IMR-90 (cell line): ENCODE results near the gene TSPAN31. TPM values are rescaled to one million over a fixed set of nuclear protein-coding genes. Genes with fewer than 3 reads are reported as not detected.

Experiments used
- ATAC-seq: fragments of 200-7000 bp; cut with Tn5 transposase; 2 replicates; pipeline ENCODE4 v1.9.1; 2020; ENCODE audit warnings: low read depth, mild to moderate bottlenecking, moderate library complexity
- BruUV-seq: library from RNA; stranded (reverse); fragments of 400-500 nt; replicated peaks from 2 replicates; lab custom pipeline; 2021; lab: Mats Ljungman, UMichigan
- CTCF ChIA-PET: fragments of 300-600 bp; formaldehyde crosslinking; extraction: SDS; loops from one replicate; lab custom pipeline; 2021; ENCODE audit warnings: antibody characterized with exemption; lab: Yijun Ruan, JAX
- POLR2A ChIA-PET: fragments of 300-600 bp; sonication (Branson Sonifier 250); formaldehyde crosslinking; loops from one replicate; lab custom pipeline; 2022; ENCODE audit warnings: antibody characterized with exemption; ENCODE audit not compliant: unreplicated experiment; lab: Charles Lee
- DNase-seq: peaks from one replicate; pipeline ENCODE4 v3.0.0; 2013
- H2AFZ ChIP-seq: replicated peaks from 2 replicates; pipeline ENCODE3; 2013; ENCODE audit warnings: low read length, mild to moderate bottlenecking; ENCODE audit not compliant: poor library complexity
- H2AK5ac ChIP-seq: 2 replicates; pipeline ENCODE4 v1.6.1; 2013; ENCODE audit warnings: low read depth, low read length, inconsistent platforms
- H2AK9ac ChIP-seq: replicated peaks from 2 replicates; pipeline ENCODE3; 2013; ENCODE audit warnings: mild to moderate bottlenecking, low read depth, low read length, moderate library complexity; ENCODE audit not compliant: poor library complexity
- H2BK120ac ChIP-seq: 2 replicates; pipeline ENCODE4 v1.6.1; 2013; ENCODE audit warnings: low read depth, low read length, inconsistent platforms
- H2BK15ac ChIP-seq: 3 replicates; pipeline ENCODE4 v1.6.1; 2013; ENCODE audit warnings: low read depth, low read length, inconsistent platforms
- H2BK20ac ChIP-seq: 2 replicates; pipeline ENCODE4 v1.6.1; 2013; ENCODE audit warnings: low read depth, mild to moderate bottlenecking, inconsistent platforms, low read length, moderate library complexity
- H2BK5ac ChIP-seq: 2 replicates; pipeline ENCODE4 v1.6.1; 2013; ENCODE audit warnings: mild to moderate bottlenecking, low read depth, low read length, inconsistent platforms; ENCODE audit not compliant: poor library complexity, severe bottlenecking
- H3K14ac ChIP-seq: replicated peaks from 2 replicates; pipeline ENCODE4 v1.6.1; 2013; ENCODE audit warnings: low read depth, low read length, inconsistent platforms
- H3K18ac ChIP-seq: 2 replicates; pipeline ENCODE4 v1.6.1; 2013; ENCODE audit warnings: low read depth, low read length, control low read depth
- H3K23ac ChIP-seq: 2 replicates; pipeline ENCODE4 v1.6.1; 2013; ENCODE audit warnings: low read depth, low read length, inconsistent platforms
- H3K27ac ChIP-seq: 2 replicates; pipeline ENCODE4 v1.5.1; 2013; ENCODE audit warnings: mild to moderate bottlenecking, control low read depth, low read length; ENCODE audit not compliant: insufficient read depth
- H3K27me3 ChIP-seq: 2 replicates; pipeline ENCODE4 v1.6.1; 2013; ENCODE audit warnings: low read length; ENCODE audit not compliant: control insufficient read depth, insufficient read depth
- H3K36me3 ChIP-seq: 2 replicates; pipeline ENCODE4 v1.6.1; 2013; ENCODE audit warnings: low read length, mixed read lengths; ENCODE audit not compliant: control insufficient read depth, insufficient read depth
- H3K4ac ChIP-seq: 2 replicates; pipeline ENCODE4 v1.6.1; 2013; ENCODE audit warnings: low read depth, low read length, inconsistent platforms
- H3K4me1 ChIP-seq: 2 replicates; pipeline ENCODE4 v1.6.1; 2013; ENCODE audit warnings: low read length, mixed read lengths; ENCODE audit not compliant: control insufficient read depth, insufficient read depth
- H3K4me2 ChIP-seq: 2 replicates; pipeline ENCODE4 v1.6.1; 2013; ENCODE audit warnings: low read depth, mild to moderate bottlenecking, control low read depth, low read length, moderate library complexity
- H3K4me3 ChIP-seq: 2 replicates; pipeline ENCODE4 v1.5.1; 2013; ENCODE audit warnings: low read depth, mild to moderate bottlenecking, control low read depth, low read length, moderate library complexity; ENCODE audit not compliant: insufficient read depth
- H3K56ac ChIP-seq: 2 replicates; pipeline ENCODE4 v1.6.1; 2013; ENCODE audit warnings: low read length, inconsistent platforms; ENCODE audit not compliant: insufficient read depth; ENCODE audit errors: extremely low read depth
- H3K79me1 ChIP-seq, 2 experiments: 2 replicates each; pipeline ENCODE4 v1.6.1; 2013; ENCODE audit warnings: low read length in 2 of 2, inconsistent platforms in 1 of 2, low read depth in 1 of 2
- H3K9ac ChIP-seq: 2 replicates; pipeline ENCODE4 v1.6.1; 2013; ENCODE audit warnings: low read depth, low read length, control low read depth
- H3K9me1 ChIP-seq: 2 replicates; pipeline ENCODE4 v1.6.1; 2013; ENCODE audit warnings: low read length, inconsistent platforms; ENCODE audit not compliant: insufficient read depth
- H3K9me3 ChIP-seq: 2 replicates; pipeline ENCODE4 v1.6.1; 2013; ENCODE audit warnings: low read length; ENCODE audit not compliant: control insufficient read depth, insufficient read depth
- H4K20me1 ChIP-seq: 2 replicates; pipeline ENCODE4 v1.6.1; 2013; ENCODE audit warnings: low read length, inconsistent platforms; ENCODE audit not compliant: insufficient read depth
- H4K5ac ChIP-seq: 2 replicates; pipeline ENCODE4 v1.6.1; 2013; ENCODE audit warnings: mild to moderate bottlenecking, low read depth, low read length, control low read depth
- H4K8ac ChIP-seq, 2 experiments: 2 replicates each; pipeline ENCODE4 v1.6.1; 2013; ENCODE audit warnings: low read depth in 2 of 2, low read length in 2 of 2, control low read depth in 1 of 2, inconsistent platforms in 1 of 2
- H4K91ac ChIP-seq: 2 replicates; pipeline ENCODE4 v1.6.1; 2013; ENCODE audit warnings: low read depth, low read length, inconsistent platforms; ENCODE audit not compliant: insufficient read depth
- BHLHE40 ChIP-seq: fragments of 150-350 bp; IDR thresholded peaks from 2 replicates; pipeline ENCODE4 v1.6.1; 2016; ENCODE audit warnings: mild to moderate bottlenecking, low read depth, low read length
- CEBPB ChIP-seq: IDR thresholded peaks from 2 replicates; pipeline ENCODE4 v1.6.1; 2012; ENCODE audit warnings: low read depth, low read length, improper control_type of control experiment
- CHD1 ChIP-seq: IDR thresholded peaks from 2 replicates; pipeline ENCODE4 v1.6.1; 2012; ENCODE audit warnings: low read depth, low read length, improper control_type of control experiment
- FOS ChIP-seq: fragments of 150-350 bp; IDR thresholded peaks from 2 replicates; pipeline ENCODE4 v1.6.1; 2016; ENCODE audit warnings: low read depth, low read length
- MAFK ChIP-seq: IDR thresholded peaks from 2 replicates; pipeline ENCODE4 v1.6.1; 2012; ENCODE audit warnings: low read depth, low read length, improper control_type of control experiment
- MXI1 ChIP-seq: IDR thresholded peaks from 2 replicates; pipeline ENCODE4 v1.6.1; 2012; ENCODE audit warnings: low read depth, mild to moderate bottlenecking, low read length, moderate library complexity, borderline replicate concordance
- NFE2L2 ChIP-seq: fragments of 150-350 bp; IDR thresholded peaks from 2 replicates; pipeline ENCODE4 v1.6.1; 2016; ENCODE audit warnings: low read depth, mild to moderate bottlenecking, low read length
- POLR2A ChIP-seq: IDR thresholded peaks from 2 replicates; pipeline ENCODE4 v1.6.1; 2012; ENCODE audit warnings: mild to moderate bottlenecking, low read depth, low read length
- RAD21 ChIP-seq: IDR thresholded peaks from 2 replicates; pipeline ENCODE4 v1.6.1; 2012; ENCODE audit warnings: low read length, improper control_type of control experiment
- RCOR1 ChIP-seq: IDR thresholded peaks from 2 replicates; pipeline ENCODE4 v1.6.1; 2012; ENCODE audit warnings: mild to moderate bottlenecking, low read length, improper control_type of control experiment; ENCODE audit not compliant: insufficient replicate concordance
- RFX5 ChIP-seq: IDR thresholded peaks from 2 replicates; pipeline ENCODE4 v1.8.0; 2012; ENCODE audit warnings: low read depth, mild to moderate bottlenecking, low read length, moderate library complexity
- SMC3 ChIP-seq: fragments of 150-350 bp; IDR thresholded peaks from 2 replicates; pipeline ENCODE4 v1.6.1; 2016; ENCODE audit warnings: low read depth, mild to moderate bottlenecking, antibody characterized with exemption, low read length, moderate library complexity
- WGBS, 2 experiments: methylation state at CpG; one replicate each; pipeline versions ENCODE4 v1.1.5 to v1.1.7; 2013; ENCODE audit warnings: missing lambda C conversion rate in 2 of 2; ENCODE audit not compliant: insufficient read length in 1 of 2; ENCODE audit errors: extremely low coverage in 2 of 2; 5-methylcytosine and 5-hydroxymethylcytosine counted together
- dilution Hi-C: fragments of 300-500 bp; cut with HindIII; formaldehyde crosslinking; loops from one replicate; pipeline ENCODE4 v1.14.3; 2018; ENCODE audit warnings: low sequenced_read_pairs; ENCODE audit not compliant: unreplicated experiment
- in situ Hi-C: fragments of 300-500 bp; cut with MboI; formaldehyde crosslinking; loops from 3 replicates; pipeline ENCODE4 v1.14.3; 2019; ENCODE audit warnings: low sequenced_read_pairs, inconsistent platforms, mixed read lengths
- intact Hi-C: fragments of 100-400 bp; cut with micrococcal nuclease; formaldehyde crosslinking; loops from 2 replicates; pipeline ENCODE4 v1.10.0; 2022
- polyA plus RNA-seq, 3 experiments: library from polyadenylated mRNA; depleted of rRNA; stranded (reverse); fragments of >200 nt; gene quantifications; 2 replicates each; pipeline ENCODE4 v1.2.3, GENCODE V29; 2012; ENCODE audit warnings: low replicate concordance in 1 of 3
- total RNA-seq: library from RNA; depleted of rRNA; stranded (reverse); fragments of >200 nt; gene quantifications from 2 replicates; pipeline ENCODE4 v1.2.3, GENCODE V29; 2012
- TF ChIP-seq, protein P1 (sequence below): conservative IDR thresholded peaks from 2 replicates; pipeline ENCODE4 v1.5.1; 2012; ENCODE audit warnings: mild to moderate bottlenecking, low read depth, low read length, improper control_type of control experiment

Gene TSPAN31
- total and polyA plus RNA-seq, 2 of the 4 experiments (the other 2 are of a cell fraction): 12.3 to 71.2 TPM

DNA sequence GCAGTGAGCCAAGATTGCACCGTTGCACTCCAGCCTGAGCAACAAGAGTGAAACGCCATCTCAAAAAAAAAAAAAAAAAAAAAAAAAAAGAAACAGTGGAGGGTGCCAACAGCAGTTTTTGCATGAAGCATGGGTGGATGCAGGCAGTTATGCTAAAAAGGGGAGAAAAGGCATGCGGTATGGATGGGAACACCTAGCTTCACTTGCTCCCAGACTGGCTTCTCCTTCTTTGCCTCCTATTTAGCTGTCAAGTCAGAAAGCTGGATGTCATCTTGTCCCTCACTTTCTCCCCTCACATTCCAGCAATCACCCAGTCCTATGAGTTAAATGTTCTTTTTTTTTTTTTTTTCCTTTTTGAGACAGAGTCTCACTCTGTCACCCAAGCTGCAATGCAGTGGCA is 30.2 kb downstream of the TSPAN31 start:
- Histone ChIP-seq H3K4me2 (no peak overlapping the region), H2AFZ (no peak overlapping the region), H3K9me3 (no peaks in the 10 kb centered on the region), H3K27ac (no peak overlapping the region), H4K20me1 (no peaks in the 10 kb centered on the region), H2AK9ac (no peak overlapping the region), H2AK5ac (no peak overlapping the region), H3K4me1 (0 out of 2 replicates have a peak, but pooled peaks cover 3% of the 10 kb centered on the region), H3K23ac (no peak overlapping the region), H3K9ac (no peak overlapping the region), H3K18ac (no peak overlapping the region), H2BK120ac (no peak overlapping the region), H2BK20ac (no peak overlapping the region), H3K9me1 (peaks cover 9% of the 10 kb centered on the region), H3K4ac (no peak overlapping the region), H4K5ac (no peak overlapping the region), H2BK5ac (no peak overlapping the region), H4K91ac (no peak overlapping the region), H2BK15ac (no peak overlapping the region), H3K27me3 (no peaks in the 10 kb centered on the region), H3K4me3 (no peak overlapping the region), H3K56ac (no peak overlapping the region), H4K8ac (no peak overlapping the region), H3K79me1 (peaks cover 16 to 29% of the 10 kb centered on the region in 2 experiments; a peak in 3 of 4 replicates), H3K36me3 (peaks cover 2% of the 10 kb centered on the region), H3K14ac (no peak overlapping the region)
- WGBS, 2 experiments: no CpG with 5 or more reads among the region's 3 CpGs
- intact Hi-C loops: no loop called here
- dilution Hi-C loops: no loop called here
- DNase-seq (no peak), ATAC-seq (no peak)
- in situ Hi-C loops: no loop called here
- ChIA-PET POLR2A (no interaction called here), CTCF (interaction anchor here (1.2 kb wide), 1 partner anchor 15 kb away, joined by 3 read pairs; no protein-coding TSS in a partner anchor)
- no TSS peak for BruUV-seq
- TF ChIP-seq CHD1 (no peak), RCOR1 (no peak), POLR2A (no peak), NFE2L2 (no peak), MAFK (no peak), MXI1 (no peak), CEBPB (no peak), SMC3 (no peak), FOS (no peak), RFX5 (no peak), RAD21 (no peak), BHLHE40 (no peak)
- TF ChIP-seq, protein P1, sequence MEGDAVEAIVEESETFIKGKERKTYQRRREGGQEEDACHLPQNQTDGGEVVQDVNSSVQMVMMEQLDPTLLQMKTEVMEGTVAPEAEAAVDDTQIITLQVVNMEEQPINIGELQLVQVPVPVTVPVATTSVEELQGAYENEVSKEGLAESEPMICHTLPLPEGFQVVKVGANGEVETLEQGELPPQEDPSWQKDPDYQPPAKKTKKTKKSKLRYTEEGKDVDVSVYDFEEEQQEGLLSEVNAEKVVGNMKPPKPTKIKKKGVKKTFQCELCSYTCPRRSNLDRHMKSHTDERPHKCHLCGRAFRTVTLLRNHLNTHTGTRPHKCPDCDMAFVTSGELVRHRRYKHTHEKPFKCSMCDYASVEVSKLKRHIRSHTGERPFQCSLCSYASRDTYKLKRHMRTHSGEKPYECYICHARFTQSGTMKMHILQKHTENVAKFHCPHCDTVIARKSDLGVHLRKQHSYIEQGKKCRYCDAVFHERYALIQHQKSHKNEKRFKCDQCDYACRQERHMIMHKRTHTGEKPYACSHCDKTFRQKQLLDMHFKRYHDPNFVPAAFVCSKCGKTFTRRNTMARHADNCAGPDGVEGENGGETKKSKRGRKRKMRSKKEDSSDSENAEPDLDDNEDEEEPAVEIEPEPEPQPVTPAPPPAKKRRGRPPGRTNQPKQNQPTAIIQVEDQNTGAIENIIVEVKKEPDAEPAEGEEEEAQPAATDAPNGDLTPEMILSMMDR: no peak
